Islet precursor cell (in vitro differentiated cells): ENCODE measurements around the gene GDE1.

Source experiments
- DNase-seq: peaks from one replicate; pipeline ENCODE4 v3.0.0-alpha.2; 2018

Gene GDE1

GRCh38 chr16:19523559-19524355 is 1.9 kb upstream of the GDE1 start, which contains the start of gene CCP110:
CCP110 (plus strand) TSS chr16:19523942; CDS start chr16:19527882, 3,940 bp downstream.
- peak; percentile 98 for DNase-seq

- DNase-seq: no peak
Observed at GRCh38 chr16:19523184-19523558, 1.3 kb upstream of the GDE1 start.

GRCh38 chr16:19522760-19523159 is 862 bp upstream of the GDE1 start:
- no peak for DNase-seq

DNA sequence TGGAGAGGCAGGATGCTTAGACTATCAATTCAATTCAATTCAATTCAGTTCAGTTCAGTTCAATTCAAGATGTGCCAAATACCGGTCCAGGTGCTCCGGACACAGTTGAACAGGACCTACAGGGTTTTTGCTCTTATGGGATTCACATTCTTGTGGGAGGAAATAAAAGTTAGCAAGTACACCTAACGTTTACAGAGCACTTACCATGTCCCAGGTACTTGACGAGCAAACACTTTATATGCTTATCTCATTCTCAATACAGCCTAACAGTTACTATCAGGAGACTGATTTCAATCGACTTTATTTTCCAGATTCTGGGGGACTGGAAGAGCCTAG is 467 bp upstream of the GDE1 start:
- no peak for DNase-seq

DNA sequence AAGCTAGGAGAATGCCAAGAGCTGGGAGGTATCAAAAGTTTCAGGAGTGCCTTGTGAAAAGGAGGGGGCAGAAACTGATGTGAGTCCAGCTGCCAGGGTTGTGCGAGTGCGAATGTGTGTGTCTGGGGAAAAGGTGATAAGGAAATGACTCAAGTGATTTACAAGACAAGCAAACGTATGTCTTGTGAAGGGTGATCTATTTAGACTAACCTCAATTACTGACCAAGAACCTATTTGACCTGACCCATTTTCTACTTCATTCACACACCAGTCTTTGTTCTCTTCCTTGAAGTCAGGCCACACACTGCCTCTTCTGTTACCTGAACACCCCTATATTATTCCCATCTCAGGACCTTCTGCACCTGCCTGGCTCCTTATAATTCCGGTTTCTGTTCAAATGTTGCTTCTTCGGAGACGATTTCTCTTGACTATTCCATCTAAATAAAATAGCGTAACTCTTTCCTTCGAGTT is 1.0 kb downstream of the GDE1 start:
- DNase-seq: peak; percentile 74

DNA sequence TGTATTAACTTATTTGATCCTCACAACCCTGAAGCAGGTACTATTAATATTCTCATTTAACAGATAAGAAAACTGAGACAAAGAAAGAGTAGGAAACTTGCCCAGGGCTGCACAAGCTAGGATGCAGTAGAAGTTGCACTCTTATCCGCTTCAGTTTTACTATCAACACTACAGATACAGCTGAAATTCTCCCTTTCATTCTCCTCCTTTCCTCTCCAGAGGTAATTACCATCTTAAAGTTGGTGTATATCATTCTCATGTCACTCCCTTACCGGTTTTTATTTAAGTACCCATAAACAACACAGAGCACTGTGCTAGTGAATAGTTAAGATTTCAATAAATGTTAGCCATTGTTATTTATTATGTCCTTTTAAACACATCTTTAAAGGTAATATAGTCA is 3.5 kb downstream of the GDE1 start:
- DNase-seq: no peak

DNA sequence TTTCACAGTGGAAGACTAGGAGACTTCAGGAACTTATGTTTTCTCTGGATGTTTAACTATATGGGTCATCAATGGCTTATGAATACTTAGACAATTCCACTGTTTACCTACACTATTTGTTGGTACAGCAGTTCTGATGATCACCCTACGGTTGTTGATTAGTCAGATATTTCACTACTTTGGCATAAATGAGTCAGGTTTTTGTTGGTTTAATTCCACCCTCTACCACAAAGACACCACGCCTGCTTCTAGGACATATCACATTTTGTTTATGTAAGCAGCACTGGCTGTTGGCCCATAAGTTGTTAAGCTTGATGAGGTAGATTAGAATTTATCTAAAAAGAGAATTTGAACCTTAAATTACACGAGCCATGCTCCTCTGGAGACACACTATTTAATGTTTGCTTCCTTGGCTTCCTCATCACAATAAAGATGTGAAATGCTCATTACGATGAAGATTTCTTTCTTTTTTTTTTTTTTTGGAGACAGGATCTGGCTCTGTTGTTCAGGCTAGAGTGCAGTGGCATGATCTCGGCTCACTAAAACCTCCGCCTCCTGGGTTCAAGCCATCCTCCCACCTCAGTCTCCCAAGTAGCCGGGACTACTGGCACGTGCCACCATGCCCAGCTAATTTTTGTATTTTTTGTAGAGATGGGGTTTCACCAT is 4.3 kb downstream of the GDE1 start:
- no peak for DNase-seq

DNA sequence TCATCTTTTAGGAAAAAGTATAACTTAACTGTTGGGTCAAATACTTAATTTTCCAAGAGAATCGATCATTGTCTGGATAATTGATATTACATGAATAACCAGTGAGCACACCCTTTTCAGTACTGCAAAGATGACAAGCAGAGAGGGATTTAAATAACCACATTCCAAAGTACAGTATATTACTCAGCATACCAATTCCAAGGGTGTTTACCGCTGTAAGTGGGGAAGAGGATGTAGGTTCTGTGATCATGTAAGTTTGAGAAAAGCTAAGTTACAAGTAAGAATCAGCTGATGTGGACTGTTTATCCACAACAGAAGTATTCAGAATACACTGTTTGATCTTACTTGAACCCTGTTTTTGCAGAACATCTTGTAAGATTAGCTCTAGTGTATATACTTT is 6.1 kb downstream of the GDE1 start:
- no peak for DNase-seq

DNA sequence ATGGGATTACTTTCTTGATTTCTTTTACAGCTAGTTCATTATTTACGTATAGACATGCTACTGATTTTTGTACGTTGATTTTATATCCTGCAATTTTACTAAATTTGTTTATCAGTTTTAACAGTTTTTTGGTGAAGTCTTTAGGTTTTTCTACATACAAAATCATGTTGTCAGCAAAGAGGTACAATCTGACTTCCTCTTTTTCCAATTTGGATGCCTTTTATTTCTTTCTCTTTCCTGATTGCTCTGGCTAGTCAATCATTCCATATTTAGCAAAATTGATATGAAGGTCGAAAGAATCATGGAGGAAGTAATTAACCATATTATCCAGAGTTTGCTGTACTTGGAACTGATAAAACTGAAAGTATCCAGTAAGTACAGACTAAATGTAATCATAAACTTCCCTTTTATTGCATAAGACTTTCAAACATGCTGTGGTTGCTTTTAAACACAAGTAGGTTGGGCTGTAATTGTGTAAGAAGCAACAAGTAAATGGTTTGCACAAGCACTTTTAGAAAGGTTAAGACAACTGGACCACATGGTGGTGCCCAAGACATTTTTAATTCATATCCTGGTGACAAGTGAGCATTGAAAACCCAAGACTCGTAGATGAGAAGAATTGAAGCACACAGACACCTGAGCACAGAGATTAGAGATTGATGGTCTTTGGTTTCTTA is 8.4 kb downstream of the GDE1 start:
- no peak for DNase-seq

GRCh38 chr16:19512297-19512696 is 9.6 kb downstream of the GDE1 start:
- no peak for DNase-seq

DNA sequence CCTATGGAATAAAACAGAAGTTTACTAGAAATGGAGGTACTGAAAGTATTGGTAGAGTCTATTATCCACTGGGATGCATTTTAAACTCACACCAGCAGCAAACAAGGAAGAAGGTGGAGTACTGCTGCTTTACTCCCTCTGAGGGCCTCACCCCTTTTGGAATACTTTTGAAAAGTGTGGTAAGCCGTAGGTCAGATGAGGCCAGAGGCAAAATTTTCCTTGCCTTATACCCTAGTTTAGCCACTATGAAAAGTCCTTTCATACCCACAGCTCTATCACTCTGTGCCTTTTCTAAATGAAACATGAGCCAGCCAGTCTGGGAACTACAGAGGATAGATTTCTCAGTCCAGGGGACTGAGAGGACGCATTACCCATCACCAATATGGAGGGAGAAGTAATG is 14.0 kb downstream of the GDE1 start:
- DNase-seq: no peak

DNA sequence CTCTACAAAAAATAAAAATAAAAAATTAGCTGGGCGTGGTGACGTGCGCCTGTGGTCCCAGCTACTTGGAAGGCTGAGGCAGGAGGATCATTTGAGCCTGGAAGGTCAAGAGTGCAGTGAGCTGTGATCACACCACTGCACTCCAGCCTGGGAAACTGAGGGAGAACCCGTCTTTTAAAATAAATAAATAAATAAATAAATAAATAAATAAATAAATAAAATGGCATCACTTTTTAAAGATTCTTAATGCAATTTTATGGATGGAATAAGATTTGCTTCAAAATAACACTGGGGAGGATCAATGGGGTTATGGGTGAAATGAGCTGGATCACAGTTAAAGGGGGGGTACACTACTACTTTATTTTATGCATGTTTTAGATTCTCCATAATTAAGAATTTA is 14.9 kb downstream of the GDE1 start:
- DNase-seq: no peak

- DNase-seq: no peak
Observed at GRCh38 chr16:19505600-19506303, 16.1 kb downstream of the GDE1 start.

DNA sequence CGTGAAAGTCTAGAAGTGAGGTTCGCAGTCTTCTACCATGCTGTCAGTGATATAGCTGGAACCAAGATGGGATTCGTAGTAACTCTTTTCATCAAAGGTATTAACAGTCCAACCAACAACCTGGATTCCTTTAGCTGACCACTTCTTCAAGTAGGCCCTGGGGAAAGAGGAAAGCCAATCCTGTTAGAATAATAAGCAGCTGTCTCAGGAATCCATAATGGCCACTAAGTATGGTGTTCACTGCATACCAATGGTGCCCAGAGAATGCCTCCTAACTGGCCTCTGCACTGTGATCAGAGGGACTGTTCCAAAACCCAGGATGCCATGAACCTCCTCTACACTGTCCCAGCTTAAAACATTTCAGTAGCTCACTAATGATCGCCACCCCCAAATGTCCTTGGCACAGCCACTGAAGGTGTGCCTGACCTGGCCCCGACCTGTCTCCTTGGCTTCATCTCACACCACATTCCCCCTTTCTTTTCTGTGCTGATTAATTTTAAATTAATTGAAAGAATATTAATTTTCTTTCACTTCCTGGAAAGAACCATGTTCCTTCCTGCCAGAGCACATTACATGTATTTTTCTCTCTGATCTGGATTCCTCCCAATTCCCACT is 18.3 kb downstream of the GDE1 start:
- no peak for DNase-seq

- DNase-seq: peak; percentile 81
Observed at GRCh38 chr16:19502395-19503131, 19.3 kb downstream of the GDE1 start.

GRCh38 chr16:19499481-19499880 is 22.4 kb downstream of the GDE1 start:
- DNase-seq: no peak

DNA sequence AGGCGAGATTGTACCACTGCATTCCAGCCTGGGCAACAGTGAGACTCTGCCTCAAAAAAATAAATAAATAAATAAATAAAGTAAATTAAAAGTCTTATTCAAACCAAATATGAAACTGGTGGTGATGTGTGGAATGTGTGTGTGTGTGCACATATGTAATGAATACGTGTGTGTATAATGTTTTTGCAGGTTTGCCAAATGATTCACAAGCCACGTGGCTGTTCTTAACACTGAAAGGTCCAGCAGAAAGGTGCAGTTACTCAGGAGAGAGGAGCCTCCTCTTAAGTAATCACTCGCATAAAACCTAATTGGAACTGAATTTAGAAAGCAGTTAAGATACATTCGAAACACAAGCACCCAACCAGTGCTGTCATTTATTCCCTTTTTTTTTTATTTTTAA is 22.9 kb downstream of the GDE1 start:
- no peak for DNase-seq

- no peak for DNase-seq
Observed at GRCh38 chr16:19497176-19497575, 24.7 kb downstream of the GDE1 start.

- DNase-seq: no peak
Observed at GRCh38 chr16:19490619-19491018, 31.3 kb downstream of the GDE1 start.

GRCh38 chr16:19488213-19488640 is 33.7 kb downstream of the GDE1 start:
- DNase-seq: no peak

DNA sequence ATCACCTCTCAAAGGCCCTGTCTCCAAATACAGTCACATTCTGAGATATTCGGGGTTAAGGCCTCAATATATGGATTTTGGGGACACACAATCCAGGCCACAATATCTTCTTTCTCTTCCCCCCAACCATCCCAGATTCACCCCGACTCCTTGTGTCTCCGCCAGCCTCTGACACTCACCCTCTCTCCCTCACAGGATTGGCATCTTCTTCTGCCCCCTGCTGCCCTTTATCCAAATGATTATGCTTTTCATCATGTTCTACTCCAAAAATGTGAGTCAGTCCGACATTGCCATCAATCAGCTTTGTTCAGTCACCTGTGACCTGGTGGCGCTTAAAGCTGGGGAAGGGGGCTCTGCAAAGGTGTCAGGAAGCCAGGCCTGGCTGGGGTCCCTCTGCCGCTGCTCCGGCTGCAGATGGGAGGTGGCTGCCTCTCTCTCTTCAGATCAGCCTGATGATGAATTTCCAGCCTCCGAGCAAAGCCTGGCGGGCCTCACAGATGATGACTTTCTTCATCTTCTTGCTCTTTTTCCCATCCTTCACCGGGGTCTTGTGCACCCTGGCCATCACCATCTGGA is 35.1 kb downstream of the GDE1 start:
- DNase-seq: no peak

DNA sequence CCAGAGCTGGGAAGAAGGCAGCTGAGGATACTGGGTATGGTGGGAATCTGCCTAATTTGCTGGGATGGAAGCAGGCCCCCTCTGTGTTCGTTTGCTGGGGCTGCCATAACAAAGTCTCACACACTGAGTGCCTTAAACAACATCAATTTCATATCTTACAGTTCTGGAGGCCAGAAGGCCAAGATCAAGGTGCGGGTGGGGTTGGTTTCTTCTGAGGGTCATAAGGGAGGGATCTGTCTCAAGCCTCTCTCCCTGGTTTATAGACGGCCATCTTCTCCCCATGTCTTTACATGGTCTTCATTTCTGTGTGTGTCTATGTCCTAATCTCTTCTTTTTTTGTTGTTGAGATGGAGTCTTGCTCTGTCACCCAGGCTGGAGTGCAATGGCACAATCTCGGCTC is 35.8 kb downstream of the GDE1 start:
- DNase-seq: no peak
